GM06990 (cell line): ENCODE data around the gene DBN1.

Experiments used
- DNase-seq: peaks from one replicate; pipeline ENCODE4 v3.0.0-alpha.2; 2011; ENCODE audit not compliant: insufficient read length; ENCODE audit errors: extremely low read depth
- H3K27me3 ChIP-seq: replicated peaks from 2 replicates; pipeline ENCODE4 v1.6.0; 2011; ENCODE audit warnings: low read length; ENCODE audit not compliant: control insufficient read depth, insufficient read depth
- H3K36me3 ChIP-seq: 2 replicates; pipeline ENCODE4 v1.5.1; 2011; ENCODE audit warnings: low read length; ENCODE audit not compliant: control insufficient read depth, insufficient read depth
- H3K4me3 ChIP-seq: replicated peaks from 2 replicates; pipeline ENCODE4 v1.5.1; 2011; ENCODE audit warnings: low read depth, mild to moderate bottlenecking, control low read depth, low read length
- CTCF ChIP-seq: IDR thresholded peaks from 2 replicates; pipeline ENCODE4 v1.5.1; 2011; ENCODE audit warnings: low read length, control low read depth, mild to moderate bottlenecking, inconsistent platforms; ENCODE audit not compliant: insufficient read depth, poor library complexity, severe bottlenecking

DBN1 gene

GRCh38 chr5:177435847-177436536 is 37.4 kb downstream of the DBN1 start:
- TF ChIP-seq CTCF = no peak
- peak; percentile 17 for DNase-seq
- Histone ChIP-seq H3K36me3 (peaks cover 61% of the 10 kb centered on the region), H3K27me3 (no peaks in the 10 kb centered on the region), H3K4me3 (no peak overlapping the region)

- TF ChIP-seq CTCF = no peak
- Histone ChIP-seq H3K4me3 (no peak overlapping the region), H3K27me3 (no peaks in the 10 kb centered on the region), H3K36me3 (peaks cover 55% of the 10 kb centered on the region)
- no peak for DNase-seq
Observed at GRCh38 chr5:177434942-177435738, 38.3 kb downstream of the DBN1 start.

- H3K4me3 ChIP-seq = no peak overlapping the region
- no peak for TF ChIP-seq CTCF
- H3K36me3 ChIP-seq = peaks cover 54% of the 10 kb centered on the region
- no peak for DNase-seq
- no peaks in the 10 kb centered on the region for H3K27me3 ChIP-seq
Observed at GRCh38 chr5:177434437-177434836, 39.0 kb downstream of the DBN1 start.

GRCh38 chr5:177433658-177434217 is 39.7 kb downstream of the DBN1 start:
- Histone ChIP-seq H3K4me3 (no peak overlapping the region), H3K36me3 (peaks cover 54% of the 10 kb centered on the region), H3K27me3 (no peaks in the 10 kb centered on the region)
- peak; percentile 25 for DNase-seq
- TF ChIP-seq CTCF = no peak

- no peak overlapping the region for H3K4me3 ChIP-seq
- H3K27me3 ChIP-seq = no peaks in the 10 kb centered on the region
- peaks cover 52% of the 10 kb centered on the region for H3K36me3 ChIP-seq
- DNase-seq = no peak
- TF ChIP-seq CTCF = no peak
Observed at GRCh38 chr5:177432839-177433657, 40.4 kb downstream of the DBN1 start.
